HL-60/S4 (cell line): ENCODE data around the gene SCGB1C1.
"Not testable (repeated sequence)": the region's sequence is repeated elsewhere in the genome, so short reads cannot be mapped to it uniquely, and the experiment has no call there.

Experiments
- in situ Hi-C: fragments of 300-500 bp; cut with MboI; formaldehyde crosslinking; loops from 2 replicates; pipeline ENCODE4 v1.14.3; 2022; ENCODE audit warnings: low sequenced_read_pairs

SCGB1C1 gene

DNA sequence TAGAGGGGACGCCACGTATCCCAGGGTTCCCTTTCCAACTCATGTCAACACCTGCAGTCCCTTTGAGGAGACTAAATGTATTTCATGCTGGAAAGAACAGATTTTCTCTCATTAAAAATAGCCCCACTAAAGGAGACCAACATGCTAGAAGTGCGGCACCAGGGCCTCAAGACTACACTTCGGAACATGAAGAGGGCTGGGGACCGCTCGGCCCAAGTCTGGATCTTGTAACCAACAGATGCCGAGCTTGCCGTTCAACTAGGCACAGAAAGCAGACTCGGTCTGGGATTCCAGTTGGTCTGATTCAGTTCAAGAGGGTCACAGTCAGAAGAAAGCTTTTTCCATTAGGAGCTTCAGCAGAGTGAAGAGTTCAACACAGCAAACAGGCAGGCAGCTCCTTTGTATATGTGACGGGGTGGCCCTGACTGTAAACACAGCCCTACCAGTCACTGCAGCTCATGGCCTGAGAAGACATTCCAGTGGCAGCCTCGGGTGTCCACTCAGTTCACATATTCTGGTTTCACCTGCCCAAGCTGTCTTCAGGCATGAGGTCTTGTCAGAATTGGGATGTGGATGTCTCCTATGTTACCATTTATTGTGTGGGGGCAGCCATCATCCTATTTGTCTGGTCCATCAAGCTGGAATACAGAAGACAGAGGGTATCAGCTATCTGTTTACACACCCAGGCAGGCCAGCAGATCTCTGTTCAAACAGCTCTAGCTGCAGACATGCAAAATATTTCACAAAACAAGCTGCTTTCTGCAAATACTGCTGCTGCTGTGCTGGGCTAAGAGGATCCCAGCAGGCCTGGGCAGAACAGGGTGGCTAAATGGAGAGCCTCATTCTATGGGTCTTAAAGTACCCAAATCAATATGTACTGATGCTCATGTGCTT is 23.4 kb downstream of the SCGB1C1 start:
- in situ Hi-C loops: no loop called here

DNA sequence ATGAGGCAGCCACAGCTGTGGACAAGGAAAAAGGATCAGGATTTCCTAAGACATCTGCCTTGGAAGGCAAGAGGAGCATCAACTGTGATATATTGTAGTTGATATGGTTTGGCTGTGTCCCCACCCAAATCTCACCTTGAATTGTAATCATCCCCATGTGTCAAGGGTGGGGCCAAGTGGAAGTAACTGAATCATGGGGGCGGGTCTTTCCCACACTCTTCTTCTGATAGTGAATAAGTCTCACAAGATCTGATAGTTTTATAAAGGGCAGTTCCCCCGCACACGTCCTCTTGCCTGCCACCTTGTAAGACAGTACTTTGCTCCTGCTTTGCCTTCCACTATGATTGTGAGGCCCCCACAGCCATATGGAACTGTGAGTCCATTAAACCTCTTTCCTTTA is 24.8 kb downstream of the SCGB1C1 start:
- in situ Hi-C loops: no loop called here

DNA sequence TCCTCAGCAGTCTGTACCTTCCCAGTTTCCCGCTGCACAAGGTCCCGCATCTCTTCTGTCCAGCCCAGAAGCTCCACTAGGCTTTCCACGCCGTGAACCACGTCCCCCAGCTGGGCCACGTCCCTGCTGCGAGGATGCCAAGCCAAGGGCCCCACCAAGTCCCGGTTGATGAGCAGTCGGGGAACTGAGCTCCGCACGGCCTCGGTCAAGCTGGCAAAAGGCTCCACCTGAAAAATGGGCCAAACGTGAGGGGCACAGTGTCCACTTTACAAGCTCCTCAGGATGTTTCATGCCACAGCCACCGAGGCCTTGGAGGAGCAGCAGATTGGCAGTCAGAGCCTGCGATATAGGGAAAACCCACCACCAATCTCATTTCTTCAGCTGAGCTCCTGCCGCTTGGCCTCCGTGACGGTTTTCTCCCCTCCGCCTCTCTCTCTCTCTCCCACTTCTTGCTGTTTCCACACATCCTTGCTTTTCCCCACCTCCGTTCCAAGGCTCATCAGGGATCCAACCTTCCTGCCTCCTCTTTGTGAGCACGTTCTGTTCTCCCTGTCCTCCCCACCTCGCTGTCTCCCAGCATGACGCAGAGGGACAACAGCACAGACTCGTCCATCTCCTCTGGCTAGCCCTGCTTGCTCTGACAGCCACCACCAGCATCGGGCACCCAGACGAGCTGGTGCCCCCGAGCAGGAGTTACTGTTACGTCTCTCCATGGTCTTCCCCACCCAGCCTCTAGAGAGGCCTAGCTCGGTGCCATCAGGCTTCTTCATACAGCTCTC is 26.1 kb downstream of the SCGB1C1 start:
- in situ Hi-C loops: no loop called here

DNA sequence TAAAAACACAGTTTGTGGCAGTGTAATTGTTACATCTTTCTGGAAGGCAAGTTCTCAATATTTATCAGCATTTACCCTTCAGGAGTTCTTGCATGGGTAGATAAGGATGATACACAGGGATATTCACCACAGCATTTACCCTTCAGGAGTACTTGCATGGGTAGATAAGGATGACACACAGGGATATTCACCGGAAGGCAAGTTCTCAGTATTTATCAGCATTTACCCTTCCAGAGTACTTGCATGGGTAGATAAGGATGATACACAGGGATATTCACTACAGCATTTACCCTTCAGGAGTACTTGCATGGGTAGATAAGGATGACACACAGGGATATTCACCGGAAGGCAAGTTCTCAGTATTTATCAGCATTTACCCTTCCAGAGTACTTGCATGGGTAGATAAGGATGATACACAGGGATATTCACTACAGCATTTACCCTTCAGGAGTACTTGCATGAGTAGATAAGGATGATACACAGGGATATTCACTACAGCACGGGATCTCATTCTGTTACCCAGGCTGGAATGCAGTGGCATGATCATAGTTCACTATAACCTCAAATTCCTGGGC is 27.9 kb downstream of the SCGB1C1 start:
- in situ Hi-C loops: not testable (repeated sequence)

DNA sequence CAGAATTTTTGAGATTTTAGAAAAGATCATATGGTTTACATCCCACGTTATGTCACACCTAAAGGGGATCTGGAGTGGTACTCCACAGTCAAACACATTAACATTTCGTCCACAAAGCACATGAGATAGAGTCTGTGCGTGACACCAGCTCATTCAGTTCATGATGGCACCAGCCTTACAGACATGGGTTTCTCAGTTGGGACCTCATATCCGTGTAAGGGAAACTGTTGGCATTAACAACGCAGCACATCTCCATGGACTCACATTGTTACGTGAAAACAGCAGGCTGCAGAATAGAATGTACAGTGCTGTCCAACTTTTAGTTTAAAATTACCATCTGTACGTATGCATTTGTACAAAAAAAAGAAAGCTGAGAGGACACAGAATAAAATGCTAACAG is 28.7 kb downstream of the SCGB1C1 start:
- in situ Hi-C loops: no loop called here

DNA sequence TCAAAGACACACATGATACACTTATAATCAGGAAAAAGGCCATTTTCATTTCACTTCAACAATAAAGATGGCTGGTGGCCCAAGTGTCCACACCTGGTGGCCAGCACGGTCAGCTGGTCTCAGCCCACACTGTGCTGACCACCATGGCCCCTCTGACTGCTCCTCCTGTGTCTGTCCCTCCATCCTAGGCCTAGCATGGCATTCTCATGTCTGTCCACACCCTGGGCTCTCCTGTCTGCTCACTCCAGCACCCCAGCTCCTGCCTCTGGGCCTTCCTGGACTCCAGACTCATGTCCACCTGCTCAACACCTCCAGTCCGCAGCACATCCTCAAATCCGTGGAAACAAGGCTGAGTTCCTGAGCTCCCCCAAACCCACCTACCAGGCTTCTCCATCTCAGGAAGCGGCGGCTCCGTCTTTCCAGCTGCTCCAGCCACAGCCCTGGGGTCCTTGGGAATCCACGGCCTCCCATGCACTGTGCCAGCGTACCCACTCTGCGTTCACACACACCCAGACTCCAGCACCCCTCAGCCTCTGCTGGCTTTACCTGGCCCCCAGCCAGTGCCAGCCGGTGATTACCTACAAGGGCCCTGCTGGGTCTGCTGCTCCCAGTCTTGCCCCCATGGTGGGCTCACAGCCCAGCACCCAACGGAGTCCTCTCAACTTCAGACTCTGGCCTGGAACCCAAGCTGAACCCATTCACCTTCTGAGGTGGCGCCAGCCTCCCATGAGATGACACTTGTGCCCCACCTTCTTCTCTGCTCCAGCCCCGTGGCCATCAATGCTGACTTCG is 29.3 kb downstream of the SCGB1C1 start:
- in situ Hi-C loops: no loop called here

DNA sequence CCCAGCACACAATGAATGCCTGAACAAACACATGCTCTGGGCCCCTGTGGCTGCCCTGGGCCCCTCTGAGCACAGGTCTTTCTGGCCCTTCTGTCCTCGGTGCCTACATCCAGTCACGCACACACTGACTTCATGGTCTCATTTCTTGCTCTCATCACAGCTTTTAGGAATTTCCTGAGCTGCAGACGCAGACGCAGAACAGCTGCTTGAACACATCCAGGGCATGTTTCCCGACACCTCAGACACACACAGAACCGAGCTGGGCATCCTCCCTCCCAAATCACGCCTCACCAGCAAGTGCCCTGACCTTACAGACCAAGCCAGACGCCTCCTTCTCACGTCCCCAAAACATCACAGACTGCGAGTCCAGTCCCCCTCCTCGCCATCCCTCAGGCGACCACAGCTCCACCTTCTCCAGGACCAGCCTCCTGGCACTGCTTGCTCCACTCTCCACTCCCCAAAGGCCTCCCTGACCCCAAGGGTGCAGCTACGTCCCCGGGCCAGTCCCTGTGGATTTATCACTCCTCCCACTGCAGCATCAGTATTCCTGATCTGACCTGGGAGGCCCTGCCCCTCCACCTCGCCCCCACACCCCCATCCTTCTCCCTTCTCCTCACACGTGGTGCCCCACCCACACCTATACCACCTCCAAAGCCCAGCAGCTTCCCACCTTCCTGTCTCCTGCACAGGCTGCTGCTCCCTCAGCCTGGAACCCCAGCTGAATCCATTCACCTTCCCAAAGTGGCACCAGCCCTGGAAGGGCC is 30.3 kb downstream of the SCGB1C1 start:
- in situ Hi-C loops: no loop called here

DNA sequence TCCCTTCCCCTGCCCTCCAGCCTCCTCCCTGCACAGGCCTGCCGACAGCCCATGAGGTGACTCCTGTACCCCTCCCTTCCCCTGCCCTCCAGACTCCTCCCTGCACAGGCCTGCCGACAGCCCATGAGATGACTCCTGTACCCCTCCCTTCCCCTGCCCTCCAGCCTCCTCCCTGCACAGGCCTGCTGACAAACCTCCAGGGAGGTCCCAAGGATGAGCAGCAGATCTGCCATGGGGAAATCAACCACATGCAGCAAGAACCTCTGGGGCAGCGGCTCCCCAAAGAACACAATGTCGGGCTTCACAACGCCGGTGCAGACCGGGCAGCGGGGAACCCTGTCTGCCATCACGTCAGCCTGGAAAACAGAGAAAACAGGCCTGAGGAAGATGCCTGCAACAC is 31.0 kb downstream of the SCGB1C1 start:
- in situ Hi-C loops: no loop called here

DNA sequence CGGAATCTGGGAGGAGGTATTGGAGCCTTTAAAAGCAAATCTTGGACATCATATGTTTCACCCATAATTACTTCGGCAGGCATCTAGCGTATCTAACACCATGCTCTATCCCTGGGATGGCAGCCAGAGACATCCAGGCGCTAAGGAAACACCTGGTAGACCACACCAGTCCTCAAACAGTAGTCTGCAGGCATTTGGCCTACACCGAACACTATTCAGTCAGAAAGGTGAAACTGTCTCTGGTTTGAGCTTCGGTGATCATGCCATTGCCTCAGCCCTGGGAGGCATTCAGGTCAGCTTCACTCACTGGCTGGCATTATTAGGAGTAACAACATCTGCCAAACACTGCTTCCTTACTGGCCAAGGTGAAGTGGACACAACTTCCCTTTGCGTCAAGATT is 31.5 kb downstream of the SCGB1C1 start:
- in situ Hi-C loops: no loop called here

DNA sequence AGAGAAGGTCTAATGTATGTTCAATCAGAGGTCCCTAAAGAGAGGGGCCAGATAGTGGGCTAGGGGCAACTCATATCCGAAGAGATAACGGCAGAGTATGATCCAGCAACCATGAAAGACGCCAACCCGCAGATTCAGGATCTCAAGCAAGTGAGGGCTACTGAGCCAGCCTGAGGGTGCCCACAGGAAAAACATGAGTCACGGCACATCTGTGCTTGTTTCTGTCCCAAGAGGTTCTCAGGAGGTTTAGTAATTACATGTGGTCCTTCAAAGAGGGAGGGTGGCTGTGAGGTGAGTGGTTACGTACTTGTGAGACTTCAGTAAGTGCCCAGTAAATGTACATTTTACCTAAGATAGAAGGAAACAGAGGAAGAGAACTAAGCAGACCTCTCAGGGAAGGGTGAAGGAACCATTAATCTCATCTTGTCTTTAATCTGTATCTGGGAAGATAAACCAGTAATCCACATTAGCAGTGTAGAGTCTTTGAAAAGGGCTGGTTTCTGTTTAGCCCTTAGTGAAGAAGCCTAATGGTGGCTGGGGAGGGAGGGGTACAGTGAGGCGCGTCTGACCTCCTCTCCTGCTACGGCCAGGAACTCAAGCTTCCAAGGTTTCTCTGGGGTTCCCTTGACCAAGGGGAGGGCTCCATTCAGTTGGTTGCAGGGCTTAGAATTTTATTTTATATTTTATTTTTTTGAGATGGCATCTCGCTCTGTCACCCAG is 33.0 kb downstream of the SCGB1C1 start:
- in situ Hi-C loops: no loop called here

DNA sequence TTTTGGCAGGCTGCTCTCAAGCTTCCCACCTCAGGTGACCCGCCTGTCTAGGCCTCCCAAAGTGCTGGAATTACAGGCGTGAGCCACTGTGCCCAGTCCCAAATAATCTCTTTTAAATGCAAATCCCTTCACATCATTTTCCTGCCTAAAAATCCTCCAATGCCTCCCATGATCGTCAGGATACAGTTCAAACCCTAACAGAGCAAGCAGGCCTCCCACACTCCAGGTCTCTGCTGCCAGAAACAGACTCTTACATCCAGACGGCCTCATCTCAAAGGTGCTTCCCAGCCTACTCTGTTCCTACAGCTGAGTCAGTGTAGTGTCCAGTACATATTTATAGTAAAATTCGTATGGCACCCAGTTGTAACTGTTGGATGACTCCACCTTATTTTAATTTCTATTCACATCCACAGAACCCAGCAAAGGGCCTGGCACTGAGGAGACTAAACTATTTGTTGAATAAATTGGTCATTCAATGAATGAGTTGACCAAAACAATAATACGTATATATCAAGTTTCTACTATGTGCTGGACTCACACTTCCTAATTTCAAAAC is 35.0 kb downstream of the SCGB1C1 start:
- in situ Hi-C loops: no loop called here

DNA sequence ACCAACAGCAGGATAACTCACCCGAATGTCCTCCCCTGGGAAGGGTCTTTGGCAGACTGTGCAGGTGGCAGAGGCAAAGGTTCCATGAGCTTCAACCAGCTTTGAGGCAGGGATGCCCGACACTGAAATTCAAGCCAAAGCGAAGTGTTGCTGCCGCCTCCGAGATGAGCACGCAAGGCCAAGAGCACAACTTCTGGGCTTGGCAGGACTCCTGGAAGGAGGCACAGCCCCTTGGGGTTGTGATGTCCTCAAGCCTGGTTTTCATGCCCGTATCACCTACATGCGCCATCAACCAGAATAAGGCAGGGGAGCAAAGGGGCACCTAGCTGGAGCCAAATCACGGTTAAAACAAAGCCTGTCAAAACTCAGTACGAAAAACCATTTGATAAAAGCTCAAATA is 37.6 kb downstream of the SCGB1C1 start:
- in situ Hi-C loops: no loop called here

DNA sequence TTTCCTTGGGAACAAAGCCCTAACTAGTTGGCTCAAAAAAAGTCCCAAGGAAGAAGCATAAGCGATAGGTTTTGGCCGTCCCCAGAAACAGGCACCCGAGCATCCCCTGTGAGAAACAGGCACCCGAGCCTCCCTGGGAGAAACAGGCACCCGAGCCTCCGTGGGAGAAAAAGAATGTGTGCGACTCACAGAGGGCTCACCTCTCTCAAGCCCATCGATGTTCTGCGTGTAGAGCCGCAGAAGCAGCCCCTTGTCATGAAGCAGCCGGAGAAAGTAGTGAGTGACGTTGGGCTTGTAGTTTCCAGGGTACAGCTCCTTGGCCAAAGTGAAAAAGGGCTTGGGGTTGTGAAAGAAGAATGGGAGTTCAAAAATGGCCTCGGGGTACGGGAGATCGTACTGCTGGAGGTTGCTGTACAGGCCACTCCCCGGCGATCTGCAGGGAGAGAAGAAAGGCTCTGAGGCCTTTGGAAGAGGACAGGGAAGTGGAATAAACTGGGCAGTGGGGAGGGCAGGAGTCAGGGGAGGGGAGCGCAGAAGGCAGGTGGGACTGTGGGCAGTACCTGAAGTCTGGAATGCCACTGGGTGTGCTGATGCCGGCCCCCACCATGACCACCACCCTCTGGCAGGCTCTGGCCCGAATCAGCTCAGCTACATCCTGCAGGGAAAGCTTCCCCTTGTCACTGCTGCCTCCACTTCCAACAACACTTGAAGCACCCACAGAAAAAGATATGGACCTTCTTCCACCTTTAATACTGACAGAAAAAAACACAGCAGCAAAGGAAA is 40.1 kb downstream of the SCGB1C1 start:
- in situ Hi-C loops: no loop called here

DNA sequence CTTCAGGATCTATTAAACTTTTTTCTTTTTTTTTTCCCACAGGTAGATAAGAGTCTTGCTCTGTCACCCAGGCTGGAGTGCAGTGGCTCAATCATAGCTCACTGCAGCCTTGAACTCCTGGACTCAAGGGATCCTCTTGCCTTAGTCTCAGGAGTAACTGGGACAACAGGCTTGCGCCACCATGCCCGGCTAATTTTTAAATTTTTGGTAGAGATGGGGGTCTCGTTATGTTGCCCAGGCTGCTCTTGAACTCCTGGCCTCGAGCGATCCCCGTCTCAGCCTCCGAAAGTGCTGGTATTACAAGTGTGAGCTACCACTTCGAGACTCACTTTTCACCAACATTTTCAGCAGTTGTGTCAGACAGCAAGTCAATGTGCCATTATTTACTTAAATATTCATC is 42.3 kb downstream of the SCGB1C1 start:
- in situ Hi-C loops: no loop called here

DNA sequence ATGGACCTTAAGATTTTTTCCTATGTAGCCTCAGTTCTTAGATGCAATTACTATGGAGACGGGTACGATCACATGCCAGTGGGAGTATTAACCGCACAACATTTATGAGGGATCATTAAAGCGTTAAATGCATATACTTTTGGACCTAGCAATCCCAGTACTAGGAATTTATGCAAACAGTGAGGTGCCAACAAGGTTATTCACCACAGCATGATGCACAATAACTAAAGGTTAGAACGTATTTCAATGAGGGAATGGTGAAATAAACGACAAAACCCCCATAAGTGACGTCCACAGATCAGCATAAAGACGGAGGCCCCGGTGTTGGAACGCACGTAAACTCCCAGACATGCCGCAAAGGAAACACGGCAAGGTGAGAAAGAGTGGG is 42.7 kb downstream of the SCGB1C1 start:
- in situ Hi-C loops: no loop called here

DNA sequence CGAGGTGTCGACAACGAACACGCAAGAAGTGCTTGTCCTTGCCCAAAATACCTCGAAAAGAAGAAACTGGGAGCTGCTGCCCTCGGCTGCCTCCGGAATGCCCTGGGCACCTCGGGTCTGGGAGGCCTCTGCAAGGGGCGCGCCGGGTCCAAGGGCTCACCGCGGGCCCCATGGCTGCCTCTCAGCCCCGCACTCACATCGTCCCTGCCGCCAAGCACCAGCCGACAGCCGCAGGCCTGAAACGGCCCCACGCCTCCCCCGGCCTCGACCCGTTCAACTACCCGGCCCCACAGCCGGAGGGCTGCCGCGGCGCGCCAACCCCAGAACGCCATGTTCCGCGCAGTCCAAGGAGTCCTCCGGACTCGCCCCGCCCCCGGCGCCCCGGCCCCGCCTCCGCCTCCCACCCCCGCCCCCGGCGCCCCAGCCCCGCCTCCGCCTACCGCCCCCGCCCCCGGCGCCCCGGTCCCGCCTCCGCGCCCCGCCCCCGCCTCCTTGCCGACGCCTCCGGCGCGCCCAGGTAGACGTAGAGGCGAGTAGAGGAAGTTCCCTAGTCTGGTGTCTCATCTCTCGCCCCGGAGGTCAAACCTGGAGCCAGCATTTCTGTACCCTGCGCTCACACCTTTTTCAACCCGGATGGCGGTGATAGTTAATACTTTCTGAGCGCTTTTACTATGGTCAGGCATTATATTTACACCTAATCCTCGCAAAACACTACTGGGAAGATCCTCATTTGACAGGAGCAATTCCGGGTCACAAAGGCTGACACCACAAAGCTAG is 43.3 kb downstream of the SCGB1C1 start, which contains the start of gene SIRT3:
Gene SIRT3, minus strand, starts transcription at position 346 of the 777 bp plus-strand sequence. Its CDS starts 14 bp downstream, at position 332.
- in situ Hi-C loops: no loop called here
